PC-9 (cell line): Measurements from ENCODE around the gene SPRY1.

Experiments
- EZH2 ChIP-seq: fragments of 200-600 bp; sonication (generic); IDR thresholded peaks from 2 replicates; pipeline ENCODE4 v1.8.0; 2017; ENCODE audit warnings: antibody characterized with exemption, low read depth
- TF ChIP-seq, protein P1 (sequence below): fragments of 200-600 bp; sonication (generic); conservative IDR thresholded peaks from 2 replicates; pipeline ENCODE4 v1.6.1; 2017; ENCODE audit warnings: mixed run types, antibody characterized with exemption, mild to moderate bottlenecking, moderate library complexity

- TF ChIP-seq, protein P1, sequence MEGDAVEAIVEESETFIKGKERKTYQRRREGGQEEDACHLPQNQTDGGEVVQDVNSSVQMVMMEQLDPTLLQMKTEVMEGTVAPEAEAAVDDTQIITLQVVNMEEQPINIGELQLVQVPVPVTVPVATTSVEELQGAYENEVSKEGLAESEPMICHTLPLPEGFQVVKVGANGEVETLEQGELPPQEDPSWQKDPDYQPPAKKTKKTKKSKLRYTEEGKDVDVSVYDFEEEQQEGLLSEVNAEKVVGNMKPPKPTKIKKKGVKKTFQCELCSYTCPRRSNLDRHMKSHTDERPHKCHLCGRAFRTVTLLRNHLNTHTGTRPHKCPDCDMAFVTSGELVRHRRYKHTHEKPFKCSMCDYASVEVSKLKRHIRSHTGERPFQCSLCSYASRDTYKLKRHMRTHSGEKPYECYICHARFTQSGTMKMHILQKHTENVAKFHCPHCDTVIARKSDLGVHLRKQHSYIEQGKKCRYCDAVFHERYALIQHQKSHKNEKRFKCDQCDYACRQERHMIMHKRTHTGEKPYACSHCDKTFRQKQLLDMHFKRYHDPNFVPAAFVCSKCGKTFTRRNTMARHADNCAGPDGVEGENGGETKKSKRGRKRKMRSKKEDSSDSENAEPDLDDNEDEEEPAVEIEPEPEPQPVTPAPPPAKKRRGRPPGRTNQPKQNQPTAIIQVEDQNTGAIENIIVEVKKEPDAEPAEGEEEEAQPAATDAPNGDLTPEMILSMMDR = no peak
- TF ChIP-seq EZH2 = no peak
These were observed 810 bp downstream of the SPRY1 start for GRCh38 chr4:123397144-123398065.
